Liver (tissue), 9 donors: ENCODE results near the gene EP300. TPM values are rescaled to one million over a fixed set of nuclear protein-coding genes. Genes with fewer than 3 reads are reported as not detected.

Source experiments
- DNase-seq: peaks from one replicate; pipeline ENCODE4 v3.0.0-alpha.2; 2017; ENCODE audit warnings: low spot score
- H3K27ac ChIP-seq, 2 donors: one replicate each; pipeline ENCODE4 v1.7.0; 2013; ENCODE audit warnings: inconsistent platforms in 2 of 2, low read length in 2 of 2, control low read depth in 1 of 2, low read depth in 1 of 2, mild to moderate bottlenecking in 1 of 2
- H3K27me3 ChIP-seq, 4 donors: one replicate each; pipeline versions ENCODE4 v1.6.1 to v1.7.0; 2013; ENCODE audit warnings: low read length in 3 of 4, inconsistent platforms in 1 of 4, mild to moderate bottlenecking in 1 of 4, moderate library complexity in 1 of 4; ENCODE audit not compliant: control insufficient read depth in 4 of 4, insufficient read depth in 4 of 4
- H3K36me3 ChIP-seq, 4 donors: one replicate each; pipeline versions ENCODE4 v1.6.1 to v1.7.0; 2013; ENCODE audit warnings: low read length in 3 of 4, mild to moderate bottlenecking in 3 of 4, low read depth in 1 of 4, moderate library complexity in 1 of 4; ENCODE audit not compliant: control insufficient read depth in 4 of 4, insufficient read depth in 3 of 4
- H3K4me1 ChIP-seq, 4 donors: one replicate each; pipeline versions ENCODE4 v1.6.1 to v1.7.0; 2013; ENCODE audit warnings: low read length in 3 of 4, mild to moderate bottlenecking in 3 of 4, moderate library complexity in 1 of 4; ENCODE audit not compliant: control insufficient read depth in 4 of 4, insufficient read depth in 4 of 4
- H3K4me3 ChIP-seq, 3 donors: one replicate each; pipeline versions ENCODE4 v1.6.1 to v1.7.0; 2013; ENCODE audit warnings: low read length in 3 of 3, control low read depth in 1 of 3, low read depth in 1 of 3, mild to moderate bottlenecking in 1 of 3
- H3K9ac ChIP-seq, 2 donors: one replicate each; pipeline ENCODE4 v1.7.0; 2013; ENCODE audit warnings: low read length in 2 of 2, mild to moderate bottlenecking in 2 of 2, moderate library complexity in 2 of 2, control low read depth in 1 of 2, low read depth in 1 of 2
- H3K9me3 ChIP-seq, 4 donors: one replicate each; pipeline versions ENCODE4 v1.6.1 to v1.7.0; 2013; ENCODE audit warnings: low read length in 3 of 4; ENCODE audit not compliant: control insufficient read depth in 4 of 4
- ATF3 ChIP-seq: IDR thresholded peaks from 2 replicates; pipeline ENCODE4 v1.6.1; 2016; ENCODE audit warnings: antibody characterized with exemption
- CTCF ChIP-seq: fragments of 150-350 bp; IDR thresholded peaks from 2 replicates; pipeline ENCODE4 v1.5.1; 2017; ENCODE audit warnings: improper control_type of control experiment, low read depth, low read length; ENCODE audit not compliant: missing input control
- EGR1 ChIP-seq, 2 donors: IDR thresholded peaks; 2 replicates each; pipeline ENCODE4 v1.6.1; 2016 to 2018; ENCODE audit warnings: antibody characterized with exemption in 2 of 2, low read depth in 2 of 2
- FOXA1 ChIP-seq: IDR thresholded peaks from 2 replicates; pipeline ENCODE4 v1.6.1; 2016; ENCODE audit warnings: antibody characterized with exemption
- FOXA2 ChIP-seq: IDR thresholded peaks from 2 replicates; pipeline ENCODE4 v1.6.1; 2016; ENCODE audit warnings: antibody characterized with exemption
- GABPA ChIP-seq, 2 donors: IDR thresholded peaks in 1 of 2; conservative IDR thresholded peaks in 1 of 2; 2 replicates each; pipeline ENCODE4 v1.6.1; 2016; ENCODE audit warnings: antibody characterized with exemption in 2 of 2, mild to moderate bottlenecking in 1 of 2, moderate library complexity in 1 of 2
- HNF4A ChIP-seq, 2 donors: conservative IDR thresholded peaks; 2 replicates each; pipeline ENCODE4 v1.6.1; 2016; ENCODE audit warnings: antibody characterized with exemption in 2 of 2, mild to moderate bottlenecking in 2 of 2
- HNF4G ChIP-seq: IDR thresholded peaks from 2 replicates; pipeline ENCODE4 v1.6.1; 2016; ENCODE audit warnings: antibody characterized with exemption
- JUND ChIP-seq, 2 donors: IDR thresholded peaks; 2 replicates each; pipeline ENCODE4 v1.6.1; 2016; ENCODE audit warnings: antibody characterized with exemption in 2 of 2
- MAX ChIP-seq: IDR thresholded peaks from 2 replicates; pipeline ENCODE4 v1.6.1; 2016; ENCODE audit warnings: antibody characterized with exemption
- NR2F2 ChIP-seq: IDR thresholded peaks from 2 replicates; pipeline ENCODE4 v1.6.1; 2016; ENCODE audit warnings: antibody characterized with exemption
- RAD21 ChIP-seq, 2 donors: IDR thresholded peaks; 2 replicates each; pipeline ENCODE4 v1.6.1; 2016; ENCODE audit warnings: antibody characterized with exemption in 2 of 2, mild to moderate bottlenecking in 2 of 2
- REST ChIP-seq: IDR thresholded peaks from 2 replicates; pipeline ENCODE4 v1.6.1; 2016; ENCODE audit warnings: antibody characterized with exemption, mild to moderate bottlenecking
- RXRA ChIP-seq, 2 donors: IDR thresholded peaks; 2 replicates each; pipeline ENCODE4 v1.6.1; 2017 to 2018; ENCODE audit warnings: antibody characterized with exemption in 2 of 2, mild to moderate bottlenecking in 1 of 2
- SP1 ChIP-seq: IDR thresholded peaks from 2 replicates; pipeline ENCODE4 v1.6.1; 2018; ENCODE audit warnings: antibody characterized with exemption, mild to moderate bottlenecking
- TAF1 ChIP-seq: conservative IDR thresholded peaks from 2 replicates; pipeline ENCODE4 v1.6.1; 2016; ENCODE audit warnings: antibody characterized with exemption, mild to moderate bottlenecking
- YY1 ChIP-seq: IDR thresholded peaks from 2 replicates; pipeline ENCODE4 v1.6.1; 2016; ENCODE audit warnings: antibody characterized with exemption, mild to moderate bottlenecking
- ZBTB33 ChIP-seq: IDR thresholded peaks from 2 replicates; pipeline ENCODE4 v1.6.1; 2016; ENCODE audit warnings: antibody characterized with exemption
- WGBS: extraction: QIAGEN DNeasy Blood & Tissue Kit; methylation state at CpG from one replicate; pipeline ENCODE4 v1.1.7; 2013; 5-methylcytosine and 5-hydroxymethylcytosine counted together
- polyA plus RNA-seq, 2 donors: library from polyadenylated mRNA; stranded (reverse) in 1 of 2; unstranded in 1 of 2; fragments of 200-250 nt in 1 of 2; fragments of >200 nt in 1 of 2; fragmentation: Nextera tagmentation in 1 of 2; extraction: Ambion mirVana in 1 of 2; gene quantifications; one replicate each; pipeline versions ENCODE4 v1.2.1 to v1.2.3, GENCODE V29; 2013 to 2015
- total RNA-seq, 2 donors: library from RNA; depleted of rRNA; stranded (reverse); fragments of >200 nt; gene quantifications; one replicate each; pipeline ENCODE4 v1.2.3, GENCODE V29; 2014
- donor health status: healthy.
- donor health status: healthy.
- donor health status: healthy.
- donor health status: healthy.
- donor health status: healthy.

EP300 gene
- total and polyA plus RNA-seq, 4 donors = 6.9 to 95.5 (median 31.9) TPM

- DNase-seq = no peak
- Histone ChIP-seq H3K9ac (no peak overlapping the region), H3K27ac (no peak overlapping the region), H3K36me3 (no peaks in the 10 kb centered on the region), H3K9me3 (no peaks in the 10 kb centered on the region), H3K27me3 (no peaks in the 10 kb centered on the region), H3K4me3 (no peak overlapping the region), H3K4me1 (no peaks in the 10 kb centered on the region)
- WGBS = 91% methylated on average over 8 of the region's 8 CpGs
- no peak for TF ChIP-seq TAF1
- TF ChIP-seq SP1 = no peak
- no peak for TF ChIP-seq HNF4A (conservative IDR thresholded peaks at IDR 0.05)
- no peak for TF ChIP-seq YY1
- TF ChIP-seq NR2F2 = no peak
- TF ChIP-seq HNF4G = no peak
- TF ChIP-seq ZBTB33 = no peak
- TF ChIP-seq REST = no peak
- no peak for TF ChIP-seq GABPA (IDR thresholded peaks at IDR 0.05 in 1 of 2, conservative IDR thresholded peaks at IDR 0.05 in 1 of 2)
- no peak for TF ChIP-seq RAD21 (IDR thresholded peaks at IDR 0.05)
- TF ChIP-seq RXRA (IDR thresholded peaks at IDR 0.05) = no peak
- no peak for TF ChIP-seq FOXA1
- TF ChIP-seq EGR1 (IDR thresholded peaks at IDR 0.05; ENCODE audit: low read depth in 2 of 2) = no peak
- TF ChIP-seq CTCF = no peak
- no peak for TF ChIP-seq ATF3
- TF ChIP-seq JUND (IDR thresholded peaks at IDR 0.05) = no peak
- no peak for TF ChIP-seq FOXA2
- TF ChIP-seq MAX = no peak
Observed at GRCh38 chr22:41052661-41053490, 39.5 kb upstream of the EP300 start.
